Adipocyte (in vitro differentiated cells): ENCODE measurements around the gene HMCN2.
"Not testable (repeated sequence)": the region's sequence is repeated elsewhere in the genome, so short reads cannot be mapped to it uniquely, and the experiment has no call there.

ENCODE experiments used
- DNase-seq: peaks from one replicate; pipeline ENCODE4 v3.0.0-alpha.2; 2015; ENCODE audit warnings: low read depth
- H3K27me3 ChIP-seq: replicated peaks from 2 replicates; pipeline ENCODE4 v1.7.0; 2013; ENCODE audit warnings: mild to moderate bottlenecking, low read length, moderate library complexity; ENCODE audit not compliant: control insufficient read depth, insufficient read depth
- H3K36me3 ChIP-seq: 2 replicates; pipeline ENCODE4 v1.7.0; 2013; ENCODE audit warnings: low read length, mild to moderate bottlenecking, moderate library complexity; ENCODE audit not compliant: control insufficient read depth, insufficient read depth, severe bottlenecking
- H3K4me1 ChIP-seq: 2 replicates; pipeline ENCODE4 v1.7.0; 2013; ENCODE audit warnings: mild to moderate bottlenecking, low read length, moderate library complexity; ENCODE audit not compliant: control insufficient read depth, insufficient read depth
- H3K4me3 ChIP-seq: 2 replicates; pipeline ENCODE4 v1.7.0; 2013; ENCODE audit warnings: mild to moderate bottlenecking, low read length, moderate library complexity
- H3K9ac ChIP-seq: 2 replicates; pipeline ENCODE4 v1.7.0; 2013; ENCODE audit warnings: mild to moderate bottlenecking, low read length, moderate library complexity
- H3K9me3 ChIP-seq: 2 replicates; pipeline ENCODE4 v1.7.0; 2013; ENCODE audit warnings: mild to moderate bottlenecking, low read length, moderate library complexity; ENCODE audit not compliant: control insufficient read depth

HMCN2 gene

DNA sequence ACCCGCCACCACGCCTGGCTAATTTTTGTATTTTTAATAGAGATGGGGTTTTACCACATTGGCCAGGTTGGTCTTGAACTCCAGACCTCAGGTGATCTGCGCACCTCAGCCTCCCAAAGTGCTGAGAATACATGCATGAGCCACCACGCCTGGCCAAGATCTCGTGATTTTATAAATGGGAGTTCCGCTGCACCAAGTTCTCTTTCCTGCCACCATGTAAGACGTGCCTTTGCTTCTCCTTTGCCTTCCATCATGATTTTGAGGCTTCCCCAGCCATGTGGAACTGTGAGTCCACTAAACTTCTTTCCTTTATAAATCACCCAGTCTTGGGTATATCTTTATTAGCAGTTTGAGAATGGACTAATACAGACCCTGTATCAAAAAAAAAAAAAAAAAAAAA lies 7.4 kb upstream of the HMCN2 start:
- DNase-seq, result not testable (repeated sequence)

DNA sequence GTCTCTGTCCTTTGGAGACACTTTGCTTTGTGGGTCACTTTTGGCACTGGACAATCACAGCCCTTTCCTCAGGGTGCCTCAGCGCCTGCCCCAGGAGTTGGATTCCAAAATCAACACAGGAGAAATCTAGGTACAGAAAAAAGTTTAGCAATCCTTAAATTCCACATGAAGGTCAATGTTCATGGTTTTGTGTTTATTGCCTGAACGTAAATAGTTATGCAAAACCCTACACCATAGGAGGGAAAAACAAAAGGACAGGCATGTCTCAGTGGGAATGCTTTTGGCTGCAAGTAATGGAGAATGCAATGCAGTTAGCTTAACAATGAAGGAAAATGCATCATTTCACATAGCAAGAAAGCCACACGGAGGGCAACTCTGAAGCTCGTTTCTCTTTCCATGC lies 6.5 kb upstream of the HMCN2 start:
- peaks cover 35% of the 10 kb centered on the region for H3K27me3 ChIP-seq
- DNase-seq, result no peak
- peaks cover 3% of the 10 kb centered on the region for H3K4me1 ChIP-seq
- no peak overlapping the region for H3K4me3 ChIP-seq
- peaks cover 3% of the 10 kb centered on the region for H3K9me3 ChIP-seq
- no peaks in the 10 kb centered on the region for H3K36me3 ChIP-seq
- no peak overlapping the region for H3K9ac ChIP-seq

More for the DNA sequence above, 7.4 kb upstream of the HMCN2 start:
- not testable (repeated sequence) for H3K4me3 ChIP-seq, H3K9ac ChIP-seq, H3K9me3 ChIP-seq, H3K36me3 ChIP-seq, H3K4me1 ChIP-seq
- peaks cover 26% of the 10 kb centered on the region for H3K27me3 ChIP-seq

DNA sequence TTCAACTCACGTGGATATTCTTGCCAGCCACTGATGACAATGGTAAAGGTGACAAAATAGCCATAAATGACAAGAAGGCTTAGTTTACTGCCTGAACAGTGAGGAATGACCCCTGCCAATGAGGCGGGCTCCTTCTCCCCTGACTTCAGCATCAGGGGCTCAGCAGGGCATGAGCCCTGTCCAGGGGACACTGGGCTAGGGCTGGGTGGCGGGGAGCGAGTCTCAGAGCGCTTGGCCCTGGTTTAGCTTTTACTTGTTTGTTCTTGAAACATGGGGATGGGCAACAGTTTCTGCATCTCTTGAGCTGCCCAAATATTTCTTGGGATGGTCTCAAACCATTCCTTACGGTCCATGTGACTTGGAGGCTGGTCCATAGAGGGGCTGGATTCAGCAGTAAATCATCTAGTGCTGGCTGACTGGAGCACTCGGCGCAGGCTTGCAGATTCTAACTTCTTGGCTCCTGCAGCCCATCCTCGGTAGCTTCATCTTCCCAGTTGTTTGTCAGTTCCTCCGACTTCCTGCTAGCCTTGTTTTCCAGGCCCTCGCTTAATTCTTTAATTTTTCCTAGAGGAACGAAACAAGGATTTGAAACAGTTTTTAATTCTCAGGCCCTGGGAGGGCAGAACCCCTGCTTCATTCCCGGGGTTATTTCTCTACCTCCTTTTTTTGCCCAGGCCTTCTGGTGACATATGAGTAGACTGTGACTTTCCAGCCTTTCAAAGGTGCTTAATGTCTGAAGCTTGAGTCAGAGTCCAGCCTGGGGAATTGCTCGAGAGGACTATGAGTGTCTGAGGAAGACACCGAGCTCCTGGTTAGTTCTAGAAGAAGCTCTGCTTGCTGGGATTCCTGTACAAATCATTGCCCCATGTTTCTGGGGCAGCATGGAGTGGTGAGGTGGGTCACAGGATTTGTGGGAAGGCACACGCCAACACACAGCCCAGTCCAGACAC lies 4.5 kb upstream of the HMCN2 start:
- no peak for DNase-seq
- H3K36me3 ChIP-seq, result no peaks in the 10 kb centered on the region
- no peak overlapping the region for H3K9ac ChIP-seq
- H3K9me3 ChIP-seq, result peaks cover 3% of the 10 kb centered on the region
- peaks cover 3% of the 10 kb centered on the region for H3K4me1 ChIP-seq
- no peak overlapping the region for H3K4me3 ChIP-seq
- peaks cover 39% of the 10 kb centered on the region for H3K27me3 ChIP-seq

GRCh38 chr9:130262061-130262745 lies 3.4 kb upstream of the HMCN2 start:
- H3K9me3 ChIP-seq, result peaks cover 3% of the 10 kb centered on the region
- no peak for DNase-seq
- H3K4me3 ChIP-seq, result no peak overlapping the region
- H3K9ac ChIP-seq, result no peak overlapping the region
- peaks cover 44% of the 10 kb centered on the region for H3K27me3 ChIP-seq
- peaks cover 3% of the 10 kb centered on the region for H3K4me1 ChIP-seq
- H3K36me3 ChIP-seq, result no peaks in the 10 kb centered on the region

GRCh38 chr9:130262771-130263170 lies 2.8 kb upstream of the HMCN2 start:
- Histone ChIP-seq H3K27me3 (peaks cover 44% of the 10 kb centered on the region), H3K36me3 (no peaks in the 10 kb centered on the region), H3K9me3 (peaks cover 3% of the 10 kb centered on the region), H3K4me3 (no peak overlapping the region), H3K9ac (no peak overlapping the region), H3K4me1 (peaks cover 3% of the 10 kb centered on the region)
- DNase-seq, result no peak

- Histone ChIP-seq H3K27me3 (peaks cover 54% of the 10 kb centered on the region), H3K9ac (no peak overlapping the region), H3K9me3 (peaks cover 3% of the 10 kb centered on the region), H3K36me3 (no peaks in the 10 kb centered on the region), H3K4me1 (peaks cover 6% of the 10 kb centered on the region), H3K4me3 (no peak overlapping the region)
- no peak for DNase-seq
Measured at GRCh38 chr9:130263601-130264413, 1.8 kb upstream of the HMCN2 start.

DNA sequence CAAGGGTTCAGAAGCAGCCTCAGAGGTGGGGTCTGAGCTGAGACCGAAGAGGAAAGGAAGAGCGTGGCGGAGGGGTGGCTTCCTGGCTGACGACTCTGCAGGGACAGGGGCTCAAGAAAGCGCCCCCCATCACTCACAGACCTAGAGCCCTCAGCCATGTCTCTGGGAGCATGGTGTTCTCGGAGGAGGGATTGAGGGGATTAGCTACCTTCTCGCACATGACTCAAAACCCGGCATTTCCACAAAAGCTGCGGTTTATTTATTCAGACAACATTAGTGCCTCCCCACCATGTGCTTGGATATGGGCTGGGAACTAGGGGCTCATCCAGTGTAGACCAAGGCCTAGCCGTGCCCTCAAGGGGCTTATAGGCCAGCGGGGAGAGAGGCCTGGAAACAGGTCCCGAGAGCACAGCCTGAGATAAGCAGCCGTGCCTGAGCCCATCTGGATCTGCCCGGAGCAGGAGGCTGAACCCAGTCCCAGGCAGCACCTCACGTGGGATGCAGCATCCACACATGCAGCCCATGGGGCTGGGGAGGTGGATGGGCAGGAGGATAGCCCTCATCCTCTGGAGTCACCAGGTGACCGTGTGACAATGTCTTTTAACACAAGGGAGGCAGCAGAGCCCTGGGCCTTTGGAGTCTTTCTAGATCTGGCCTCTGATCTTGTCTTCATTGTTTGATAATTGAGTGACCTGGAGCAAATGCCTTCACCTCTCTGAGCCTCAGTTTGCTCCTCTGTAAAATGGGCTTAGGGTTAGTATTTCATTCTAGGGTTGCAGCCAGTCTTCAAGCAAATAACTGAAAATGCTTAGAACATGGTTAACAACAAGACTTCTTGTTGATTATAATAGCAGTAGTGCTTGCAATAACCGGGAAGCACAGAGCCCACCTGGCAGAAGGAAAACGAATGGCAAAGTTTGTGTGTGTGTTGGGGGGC lies 878 bp upstream of the HMCN2 start:
- H3K4me3 ChIP-seq, result no peak overlapping the region
- no peak for DNase-seq
- peaks cover 7% of the 10 kb centered on the region for H3K4me1 ChIP-seq
- H3K9ac ChIP-seq, result no peak overlapping the region
- peaks cover 55% of the 10 kb centered on the region for H3K27me3 ChIP-seq
- no peaks in the 10 kb centered on the region for H3K36me3 ChIP-seq
- H3K9me3 ChIP-seq, result no peaks in the 10 kb centered on the region

- Histone ChIP-seq H3K36me3 (no peaks in the 10 kb centered on the region), H3K4me3 (no peak overlapping the region), H3K9ac (no peak overlapping the region), H3K9me3 (no peaks in the 10 kb centered on the region), H3K4me1 (peaks cover 4% of the 10 kb centered on the region), H3K27me3 (peaks cover 64% of the 10 kb centered on the region)
- DNase-seq, result no peak
Measured at GRCh38 chr9:130266236-130267098, 907 bp downstream of the HMCN2 start.

DNA sequence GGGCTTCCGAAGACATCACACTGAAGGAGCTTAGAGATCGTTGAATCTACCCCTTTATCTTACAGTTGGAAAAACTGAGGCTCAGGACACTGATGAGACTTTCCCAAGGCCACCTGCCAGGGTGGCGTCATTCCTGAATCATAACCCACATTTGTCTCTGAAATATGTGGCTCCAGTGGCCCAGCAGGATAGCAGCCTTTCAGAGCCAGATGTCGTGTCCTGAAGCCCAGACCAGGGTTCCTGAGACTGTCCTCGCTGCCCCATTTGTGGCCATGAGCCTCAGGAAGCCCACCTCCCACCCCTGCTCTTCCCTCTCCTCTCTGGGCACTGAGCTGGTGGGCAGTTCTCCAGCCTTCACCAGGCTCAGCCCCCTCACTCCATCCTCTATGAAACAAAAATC lies 2.4 kb downstream of the HMCN2 start:
- Histone ChIP-seq H3K4me1 (peaks cover 4% of the 10 kb centered on the region), H3K27me3 (peaks cover 60% of the 10 kb centered on the region), H3K4me3 (no peak overlapping the region), H3K36me3 (no peaks in the 10 kb centered on the region), H3K9ac (no peak overlapping the region), H3K9me3 (no peaks in the 10 kb centered on the region)
- no peak for DNase-seq
